HL-60/S4 treated with retinoic acid at 250 ng/mL for 4 days and 3 days (cell line): ENCODE data around the gene EIF4G1.

ENCODE experiments used
- in situ Hi-C: fragments of 300-500 bp; cut with MboI; formaldehyde crosslinking; loops from 2 replicates; pipeline ENCODE4 v1.7.0; 2022; ENCODE audit warnings: low sequenced_read_pairs

EIF4G1 gene

GRCh38 chr3:184361932-184362667, 47.7 kb downstream of the EIF4G1 start:
- in situ Hi-C loops: loop anchor here (25.0 kb wide), 2 partner anchors 175 to 400 kb away; no protein-coding TSS in a partner anchor

- in situ Hi-C loops: loop anchor here (25.0 kb wide), 2 partner anchors 174 to 399 kb away; no protein-coding TSS in a partner anchor
Observed at GRCh38 chr3:184362668-184363546, 48.5 kb downstream of the EIF4G1 start.

- in situ Hi-C loops: loop anchor here (25.0 kb wide), 2 partner anchors 171 to 396 kb away; no protein-coding TSS in a partner anchor
Observed at GRCh38 chr3:184366619-184367289, 52.3 kb downstream of the EIF4G1 start.

- in situ Hi-C loops: loop anchor here (25.0 kb wide), 2 partner anchors 169 to 394 kb away; no protein-coding TSS in a partner anchor
Observed at GRCh38 chr3:184368116-184368515, 53.7 kb downstream of the EIF4G1 start.

- in situ Hi-C loops: loop anchor here (25.0 kb wide), 2 partner anchors 169 to 394 kb away; no protein-coding TSS in a partner anchor
Observed at GRCh38 chr3:184368586-184369183, 54.3 kb downstream of the EIF4G1 start.

GRCh38 chr3:184371570-184372018, 57.2 kb downstream of the EIF4G1 start:
- in situ Hi-C loops: loop anchor here (25.0 kb wide), 2 partner anchors 166 to 391 kb away; no protein-coding TSS in a partner anchor

GRCh38 chr3:184372296-184372821, 58.0 kb downstream of the EIF4G1 start:
- in situ Hi-C loops: loop anchor here (25.0 kb wide), 2 partner anchors 165 to 390 kb away; no protein-coding TSS in a partner anchor

- in situ Hi-C loops: loop anchor here (25.0 kb wide), 2 partner anchors 164 to 389 kb away; no protein-coding TSS in a partner anchor
Observed at GRCh38 chr3:184372911-184373310, 58.5 kb downstream of the EIF4G1 start.

GRCh38 chr3:184373422-184373821, 59.0 kb downstream of the EIF4G1 start:
- in situ Hi-C loops: loop anchor here (25.0 kb wide), 2 partner anchors 164 to 389 kb away; no protein-coding TSS in a partner anchor

GRCh38 chr3:184375747-184376461, 61.5 kb downstream of the EIF4G1 start:
- in situ Hi-C loops: no loop called here

- in situ Hi-C loops: no loop called here
Observed at GRCh38 chr3:184377374-184377773, 63.0 kb downstream of the EIF4G1 start.

GRCh38 chr3:184377882-184378445, 63.6 kb downstream of the EIF4G1 start, which contains the start of gene THPO:
THPO (minus strand) TSS chr3:184378207; CDS start chr3:184376259, 1,948 bp downstream.
- in situ Hi-C loops: no loop called here

GRCh38 chr3:184378651-184379357, 64.4 kb downstream of the EIF4G1 start:
- in situ Hi-C loops: no loop called here

- in situ Hi-C loops: no loop called here
Observed at GRCh38 chr3:184379358-184380184, 65.2 kb downstream of the EIF4G1 start, which contains the start of gene CHRD. CHRD (plus strand) TSS chr3:184380054; CDS start chr3:184380319, 265 bp downstream.

GRCh38 chr3:184380185-184380626, 65.8 kb downstream of the EIF4G1 start:
- in situ Hi-C loops: no loop called here

GRCh38 chr3:184380627-184381260, 66.3 kb downstream of the EIF4G1 start:
- in situ Hi-C loops: no loop called here
